K562 (cell line): Measurements from ENCODE around the gene AHSA1. TPM values are rescaled to one million over a fixed set of nuclear protein-coding genes. Genes with fewer than 3 reads are reported as not detected.

Experiments
- ATAC-seq: fragments of 200-7000 bp; cut with Tn5 transposase; 3 replicates; pipeline ENCODE4 v1.9.1; 2020; ENCODE audit warnings: moderate library complexity
- BruUV-seq: library from RNA; stranded (reverse); fragments of 400-500 nt; replicated peaks from 2 replicates; lab custom pipeline; 2021; lab: Mats Ljungman, UMichigan
- CTCF ChIA-PET: fragments of 300-600 bp; formaldehyde crosslinking; extraction: SDS; loops from one replicate; lab custom pipeline; 2021; ENCODE audit warnings: low intra/inter-chr PET ratio; lab: Yijun Ruan, JAX
- POLR2A ChIA-PET: fragments of 300-600, 350-650 bp; sonication (Branson Sonifier 250); formaldehyde crosslinking; extraction: SDS; loops from one replicate; lab custom pipeline; 2021; ENCODE audit warnings: antibody characterized with exemption, inconsistent platforms; lab: Yijun Ruan, JAX
- DNase-seq, 4 experiments: peaks; one replicate each; pipeline versions ENCODE4 v3.0.0 to v3.0.0-alpha.2; 2011 to 2018; ENCODE audit warnings: low spot score in 3 of 4, mixed read lengths in 3 of 4; ENCODE audit errors: extremely low read depth in 1 of 4
- FAIRE-seq: peaks from 2 replicates; lab custom pipeline; 2011; peaks lifted over from hg19 to GRCh38; lab: Jason Lieb, UNC
- H2AFZ ChIP-seq: 2 replicates; pipeline ENCODE4 v1.6.0; 2011; ENCODE audit warnings: low read depth, low read length, control low read depth, inconsistent platforms
- H3K27ac ChIP-seq: fragments of 200-600 bp; 3 replicates; pipeline ENCODE4 v1.8.0; 2011; ENCODE audit warnings: low read depth, mild to moderate bottlenecking, control low read depth, inconsistent platforms, low read length, moderate library complexity, mixed read lengths; ENCODE audit errors: extremely low read depth
- H3K27me3 ChIP-seq, 2 experiments: fragments of 300-600 bp in 1 of 2; 2 replicates in 1 of 2; 3 replicates in 1 of 2; pipeline versions ENCODE4 v1.6.0 to v1.8.0; 2011; ENCODE audit warnings: inconsistent platforms in 2 of 2, low read length in 2 of 2, mild to moderate bottlenecking in 1 of 2, mixed read lengths in 1 of 2, moderate library complexity in 1 of 2; ENCODE audit not compliant: control insufficient read depth in 2 of 2, insufficient read depth in 2 of 2
- H3K36me3 ChIP-seq: fragments of 300-600 bp; 3 replicates; pipeline ENCODE4 v1.8.0; 2011; ENCODE audit warnings: mild to moderate bottlenecking, low read length, inconsistent platforms; ENCODE audit not compliant: control insufficient read depth, insufficient read depth
- H3K4me1 ChIP-seq, 2 experiments: fragments of 200-600 bp in 1 of 2; replicated peaks in 1 of 2; 2 replicates in 1 of 2; 3 replicates in 1 of 2; pipeline versions ENCODE4 v1.5.1 to v1.8.0; 2011; ENCODE audit warnings: inconsistent platforms in 2 of 2, low read length in 2 of 2, mild to moderate bottlenecking in 1 of 2, mixed read lengths in 1 of 2, moderate library complexity in 1 of 2; ENCODE audit not compliant: control insufficient read depth in 2 of 2, insufficient read depth in 2 of 2
- H3K4me2 ChIP-seq: 2 replicates; pipeline ENCODE4 v1.6.1; 2011; ENCODE audit warnings: low read length, control low read depth, inconsistent platforms, mixed read lengths; ENCODE audit not compliant: insufficient read depth
- H3K4me3 ChIP-seq: fragments of 200-600 bp; sonication (generic), shearing (Covaris generic); 2 replicates; pipeline ENCODE4 v1.5.1; 2016; ENCODE audit warnings: control low read depth, inconsistent platforms
- H3K79me2 ChIP-seq: fragments of 200-600 bp; 3 replicates; pipeline ENCODE4 v1.8.0; 2011; ENCODE audit warnings: low read length, inconsistent platforms; ENCODE audit not compliant: control insufficient read depth, insufficient read depth
- H3K9ac ChIP-seq, 2 experiments: 2 replicates each; pipeline versions ENCODE4 v1.6.0 to v1.6.1; 2011; ENCODE audit warnings: low read depth in 2 of 2, low read length in 2 of 2, control low read depth in 1 of 2, inconsistent platforms in 1 of 2, mild to moderate bottlenecking in 1 of 2, mixed read lengths in 1 of 2; ENCODE audit not compliant: insufficient read depth in 1 of 2
- H3K9me1 ChIP-seq: one replicate; pipeline ENCODE4 v1.6.0; 2011; ENCODE audit warnings: inconsistent platforms, mild to moderate bottlenecking, low read length, moderate library complexity; ENCODE audit not compliant: control insufficient read depth, insufficient read depth
- H3K9me3 ChIP-seq: replicated peaks from 2 replicates; pipeline ENCODE4 v1.5.1; 2011; ENCODE audit warnings: low read depth, low read length, inconsistent platforms; ENCODE audit not compliant: control insufficient read depth, insufficient read depth
- H4K20me1 ChIP-seq: replicated peaks from 2 replicates; pipeline ENCODE4 v1.6.1; 2011; ENCODE audit warnings: low read length, inconsistent platforms, mixed read lengths; ENCODE audit not compliant: control insufficient read depth, insufficient read depth
- ARID4B ChIP-seq: sonication (generic); formaldehyde crosslinking; IDR thresholded peaks from 2 replicates; pipeline ENCODE4 v1.8.0; 2022; ENCODE audit warnings: mild to moderate bottlenecking, missing genetic modification reagents
- BDP1 ChIP-seq: IDR thresholded peaks from 3 replicates; pipeline ENCODE4 v1.6.1; 2011; ENCODE audit not compliant: insufficient read length, insufficient read depth
- CHAMP1 ChIP-seq: fragments of 450-650 bp; IDR thresholded peaks from 2 replicates; pipeline ENCODE4 v1.6.1; 2016; ENCODE audit warnings: mild to moderate bottlenecking
- MCM3 ChIP-seq: fragments of 450-650 bp; IDR thresholded peaks from 2 replicates; pipeline ENCODE4 v1.6.1; 2016
- RB1 ChIP-seq: fragments of 450-650 bp; IDR thresholded peaks from 2 replicates; pipeline ENCODE4 v1.6.1; 2017; ENCODE audit warnings: low read depth, mild to moderate bottlenecking
- SIRT6 ChIP-seq: IDR thresholded peaks from one replicate; pipeline ENCODE4 v1.6.1; 2012; ENCODE audit warnings: low read depth, mild to moderate bottlenecking, control low read depth, inconsistent platforms, low read length, moderate library complexity
- SRSF1 ChIP-seq: fragments of 200-400 bp; formaldehyde crosslinking; IDR thresholded peaks from 2 replicates; pipeline ENCODE4 v1.6.1; 2017; ENCODE audit warnings: mild to moderate bottlenecking, low read depth, low read length, moderate library complexity
- TAF1 ChIP-seq: IDR thresholded peaks from 2 replicates; pipeline ENCODE4 v1.6.1; 2011; ENCODE audit warnings: mild to moderate bottlenecking, low read length, moderate library complexity; ENCODE audit not compliant: insufficient read depth, control insufficient read depth, severe bottlenecking; ENCODE audit errors: extremely low read depth
- ZC3H4 ChIP-seq: sonication (generic); formaldehyde crosslinking; IDR thresholded peaks from 2 replicates; pipeline ENCODE4 v1.9.0; 2021; ENCODE audit warnings: missing genetic modification reagents, borderline replicate concordance
- ZFX ChIP-seq: sonication (generic); formaldehyde crosslinking; IDR thresholded peaks from 2 replicates; pipeline ENCODE4 v1.8.0; 2022; ENCODE audit warnings: mild to moderate bottlenecking, missing genetic modification reagents, moderate library complexity
- ZKSCAN3 ChIP-seq: fragments of 250-450 bp; sonication (Bioruptor Pico); IDR thresholded peaks from 2 replicates; pipeline ENCODE4 v1.4.0; 2020
- ZNF655 ChIP-seq: fragments of 250-450 bp; sonication (Bioruptor Pico); IDR thresholded peaks from 2 replicates; pipeline ENCODE4 v1.5.0; 2021
- WGBS: fragments of 100-300 bp; shearing (Covaris generic); methylation state at CpG from one replicate; pipeline ENCODE4 v1.1.6; 2016; ENCODE audit warnings: low coverage, mixed read lengths; ENCODE audit not compliant: insufficient coverage; ENCODE audit errors: missing lambda C conversion rate; 5-methylcytosine and 5-hydroxymethylcytosine counted together
- in situ Hi-C: fragments of 300-500 bp; cut with MboI; formaldehyde crosslinking; loops from 4 replicates; pipeline ENCODE4 v1.15.0; 2018; ENCODE audit warnings: inconsistent platforms, mixed read lengths
- intact Hi-C: fragments of 100-400 bp; cut with micrococcal nuclease; formaldehyde crosslinking; loops from 2 replicates; pipeline ENCODE4 v1.14.2; 2022
- polyA plus RNA-seq, 8 experiments: library from polyadenylated mRNA; depleted of rRNA in 4 of 8; stranded (reverse) in 5 of 8; unstranded in 3 of 8; fragments of >200 nt; fragmentation: Nextera tagmentation in 2 of 8; fragmentation: Illumina TruSeq in 1 of 8; extraction: Ambion mirVana in 2 of 8; extraction: Trizol in 1 of 8; gene quantifications; 2 replicates each; pipeline versions ENCODE4 v1.2.1 to v1.2.3, GENCODE V29; 2011 to 2014; ENCODE audit warnings: inconsistent platforms in 1 of 8, missing spikeins in 1 of 8
- total RNA-seq, 7 experiments: library from RNA; depleted of rRNA in 6 of 7; stranded (reverse); fragments of >200 nt in 6 of 7; fragmentation: Illumina TruSeq in 2 of 7; extraction: Trizol in 2 of 7; gene quantifications; 2 replicates each; pipeline versions ENCODE4 v1.2.1 to v1.2.3, GENCODE V29; 2011 to 2021; ENCODE audit warnings: low replicate concordance in 1 of 7

Gene AHSA1
- total and polyA plus RNA-seq, 9 of the 15 experiments (the other 6 are each of a cell fraction or from before 2014, with no cell fraction given), result 41.4 to 317 (median 184) TPM

- ATAC-seq (peak; percentile 78), FAIRE-seq (peak; percentile 74), DNase-seq (peak; percentile 33 to 78 (median 52))
- in situ Hi-C loops (no loop called here), intact Hi-C loops (loop anchor here (2.0 to 5.0 kb wide), 5 partner anchors 51 to 189 kb away; partner anchors contain the start of genes GSTZ1, POMT2 and SPTLC2)
- Histone ChIP-seq H3K27me3 (no peaks in the 10 kb centered on the region), H2AFZ (peak overlapping the region; percentile 100), H3K27ac (peak overlapping the region; percentile 99), H3K4me2 (peak overlapping the region; percentile 97), H3K36me3 (peaks cover 40% of the 10 kb centered on the region), H3K4me1 (peaks cover 7 to 11% of the 10 kb centered on the region in 2 experiments; a peak in 3 of 5 replicates), H3K9ac (peak overlapping the region; percentile 92 to 98), H3K79me2 (peaks cover 48% of the 10 kb centered on the region), H3K4me3 (peak overlapping the region; percentile 96), H4K20me1 (peaks cover 12% of the 10 kb centered on the region; the same call in 1 of the 2 replicates), H3K9me1 (peaks cover 5% of the 10 kb centered on the region), H3K9me3 (no peaks in the 10 kb centered on the region)
- BruUV-seq, result no TSS peak
- POLR2A ChIA-PET, result interaction anchor here (0.5 to 2.2 kb wide), 7 partner anchors 9 to 236 kb away, joined by 3 to 7 read pairs (median 4); no protein-coding TSS in a partner anchor
- WGBS, result under 1% methylated on average over 22 of the region's 29 CpGs
- CTCF ChIA-PET, result interaction anchor here (0.6 kb wide), 1 partner anchor 153 kb away, joined by 3 read pairs; no protein-coding TSS in a partner anchor
- TF ChIP-seq ZFX (CRISPR knock-in tag) (peak; percentile 66), BDP1 (no peak), SIRT6 (no peak), RB1 (no peak), MCM3 (no peak), CHAMP1 (no peak), ZKSCAN3 (no peak), ARID4B (peak; percentile 82; the same call in 1 of the 2 replicates), TAF1 (peak; percentile 10), ZNF655 (CRISPR knock-in tag) (no peak), ZC3H4 (peak; percentile 32; the same call in 1 of the 2 replicates), SRSF1 (no peak)
Measured at GRCh38 chr14:77458249-77458950, 507 bp downstream of the AHSA1 start.
